NK-92 treated with Interleukin-12 subunit alpha and Interleukin-12 subunit beta, amount 100 ng/mL, for 24 hours (cell line): Measurements from ENCODE around the gene TMEM135.

ENCODE experiments used
- DNase-seq: peaks from one replicate; lab custom pipeline; 2025; lab: John Stamatoyannopoulos, UW

The TMEM135 gene

DNA sequence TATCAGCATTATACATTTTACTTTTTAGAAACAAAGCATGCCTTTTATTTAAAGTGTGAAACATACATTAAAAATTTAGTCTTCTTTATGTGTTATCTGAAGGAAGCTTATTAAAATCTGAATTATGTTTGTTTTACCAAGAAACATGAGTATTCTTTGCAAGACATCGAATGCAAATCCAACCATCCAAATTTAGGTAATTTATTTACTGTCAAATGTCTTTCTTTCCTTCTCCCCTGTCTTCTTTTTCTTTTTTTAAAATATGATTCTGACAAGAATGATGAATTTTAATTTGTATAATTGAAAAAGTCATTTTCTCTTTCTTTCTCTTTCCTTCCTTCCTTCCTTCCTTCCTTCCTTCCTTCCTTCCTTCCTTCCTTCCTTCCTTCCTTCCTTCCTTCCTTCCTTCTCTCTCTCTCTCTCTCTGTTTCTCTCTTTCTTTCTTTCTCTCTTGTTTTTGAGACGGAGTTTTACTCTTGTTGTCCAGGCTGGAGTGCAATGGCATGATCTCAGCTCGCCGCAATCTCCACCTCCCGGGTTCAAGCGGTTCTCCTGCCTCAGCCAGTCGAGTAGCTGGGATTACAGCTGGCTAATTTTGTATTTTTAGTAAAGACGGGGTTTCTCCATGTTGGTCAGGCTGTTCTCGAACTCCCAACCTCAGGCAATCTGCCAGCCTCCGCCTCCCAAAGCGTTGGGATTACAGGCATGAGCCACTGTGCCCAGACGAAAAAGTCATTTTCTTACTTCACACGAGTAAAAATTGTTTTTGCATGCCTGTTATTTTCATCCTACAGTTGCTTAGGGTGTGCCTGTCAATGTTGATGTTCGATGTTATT lies 157.5 kb downstream of the TMEM135 start:
- no peak for DNase-seq

DNA sequence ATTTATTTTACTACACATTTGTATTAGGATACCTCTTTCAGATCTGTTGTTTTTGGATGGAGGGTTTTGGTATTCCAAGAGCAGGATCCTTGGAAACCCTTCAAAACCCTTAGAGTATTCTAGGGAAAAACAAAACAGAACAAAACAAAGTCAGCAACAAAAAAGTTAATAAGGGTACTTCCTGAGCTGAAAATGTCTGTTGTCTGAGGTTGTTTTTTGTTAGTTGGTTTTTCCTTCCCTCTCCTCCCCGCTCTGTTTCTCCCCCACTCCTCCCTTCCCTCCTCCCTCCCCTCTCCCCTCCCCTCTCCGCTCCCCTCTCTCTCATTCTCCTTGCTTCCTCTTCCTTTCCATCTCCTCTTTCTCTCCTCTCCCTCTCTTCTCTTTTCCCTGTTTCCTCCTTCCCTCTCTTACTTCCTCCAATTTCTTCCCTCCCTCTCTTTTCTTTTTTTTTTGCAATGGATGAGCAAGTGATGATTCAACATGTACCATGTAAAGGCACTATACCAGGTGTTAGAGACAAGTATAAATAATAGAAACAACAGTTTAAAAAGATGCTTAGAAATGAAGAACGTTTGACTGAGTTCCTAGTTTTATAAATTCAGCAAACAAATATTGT lies 160.6 kb downstream of the TMEM135 start:
- DNase-seq: no peak

DNA sequence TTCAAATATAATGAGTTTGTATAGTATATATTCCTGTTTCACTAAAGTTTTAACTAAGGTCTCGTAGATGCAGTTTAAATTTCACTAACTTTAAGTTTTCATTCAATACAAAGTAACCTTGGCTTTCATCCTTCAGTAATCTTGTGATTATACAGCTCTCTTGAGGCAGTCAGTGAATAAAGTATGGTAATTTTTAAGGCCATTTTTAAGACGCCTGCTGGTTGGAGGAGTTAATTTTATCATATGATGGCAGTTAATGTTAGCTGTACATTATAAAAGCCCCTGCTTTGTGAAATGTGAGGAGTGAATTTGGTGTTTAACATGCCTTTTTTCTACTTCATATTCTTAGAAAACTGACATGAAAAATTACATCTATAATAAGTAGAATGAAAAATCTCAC lies 163.6 kb downstream of the TMEM135 start:
- no peak for DNase-seq

DNA sequence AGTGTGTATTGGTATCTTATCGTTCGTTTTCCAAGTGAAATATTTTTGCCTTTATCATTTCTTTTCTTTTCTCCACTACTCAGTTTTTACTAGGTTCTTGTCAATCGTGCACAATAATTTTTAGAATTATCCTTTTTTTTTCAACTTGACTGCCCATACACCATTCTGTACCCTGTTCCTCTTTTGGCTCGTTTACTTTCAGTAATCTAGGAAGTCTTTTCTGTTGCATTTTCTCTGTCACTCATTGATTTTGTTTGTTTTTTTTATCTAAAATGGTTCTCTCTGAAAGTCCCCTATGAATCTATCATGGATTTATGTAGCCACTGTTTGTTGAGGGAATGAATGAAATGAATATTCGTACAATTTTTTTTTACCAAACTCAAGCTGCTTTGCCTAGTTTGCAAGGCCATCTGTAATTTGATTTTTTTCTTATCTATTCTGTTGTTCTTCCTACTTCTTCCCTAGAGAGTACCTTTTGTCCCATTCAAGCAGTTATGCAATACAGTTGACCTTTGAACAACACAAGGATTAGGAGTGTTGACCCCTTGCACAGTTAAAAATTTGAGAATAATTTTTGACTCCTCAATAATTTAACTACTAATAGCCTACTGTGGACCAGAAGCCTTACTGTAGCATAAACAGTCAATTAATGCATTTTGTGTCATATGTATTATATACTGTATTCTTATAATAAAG lies 166.3 kb downstream of the TMEM135 start:
- DNase-seq: no peak

DNA sequence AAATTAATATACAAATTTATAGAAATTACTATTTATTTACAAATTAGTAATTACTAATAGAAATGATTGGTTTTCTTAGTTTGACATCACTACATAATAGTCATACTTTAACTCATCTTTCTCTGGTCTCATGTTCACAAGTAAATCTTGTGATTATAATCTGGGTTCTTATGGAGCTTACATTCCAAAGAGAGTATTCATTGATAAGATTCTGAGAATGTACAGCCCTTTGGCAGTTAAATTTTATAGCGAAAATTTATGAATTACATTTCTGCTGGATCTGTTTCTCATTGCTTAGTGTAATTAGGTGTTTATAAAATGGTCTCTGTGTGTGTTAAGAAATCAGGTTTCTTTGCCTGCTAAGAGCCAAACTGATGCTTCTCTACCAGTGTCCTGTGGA lies 175.2 kb downstream of the TMEM135 start:
- DNase-seq: no peak

DNA sequence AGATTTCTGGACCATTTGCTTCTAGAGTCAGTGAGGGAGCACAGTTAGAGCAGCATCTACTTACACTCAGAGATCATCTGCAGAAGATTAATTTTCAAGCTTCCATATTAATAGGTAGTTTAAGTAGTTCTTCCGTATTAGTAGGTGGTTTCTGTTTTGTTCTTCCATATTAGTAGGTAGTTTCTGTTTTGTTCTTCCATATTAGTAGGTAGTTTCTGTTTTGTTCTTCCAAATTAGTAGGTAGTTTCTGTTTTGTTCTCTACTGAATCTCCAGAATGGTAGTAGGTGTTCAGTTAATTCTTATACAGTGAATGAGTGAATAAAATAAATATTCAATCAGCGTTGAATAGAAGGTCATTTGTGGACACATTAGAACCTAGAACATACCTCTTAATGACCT lies 175.7 kb downstream of the TMEM135 start:
- DNase-seq: no peak

DNA sequence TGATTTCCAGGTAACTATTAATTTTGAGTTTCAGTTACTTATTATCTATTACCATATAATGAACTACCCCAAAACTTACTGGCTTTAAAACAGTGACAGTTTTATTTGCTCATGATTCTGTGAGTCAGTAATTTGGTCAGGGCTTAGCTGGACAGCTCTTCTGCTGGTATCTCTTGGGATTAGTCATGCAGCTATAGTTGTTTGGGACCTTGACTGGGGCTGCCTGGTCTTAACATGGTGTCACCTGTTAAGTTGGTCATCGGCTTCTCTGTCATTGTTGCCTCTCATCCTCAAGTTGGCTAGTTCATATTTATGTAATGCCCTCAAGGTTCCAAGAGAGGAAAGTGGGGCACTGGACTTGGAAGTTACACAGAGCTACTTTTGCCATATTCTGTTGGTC lies 177.5 kb downstream of the TMEM135 start:
- no peak for DNase-seq

DNA sequence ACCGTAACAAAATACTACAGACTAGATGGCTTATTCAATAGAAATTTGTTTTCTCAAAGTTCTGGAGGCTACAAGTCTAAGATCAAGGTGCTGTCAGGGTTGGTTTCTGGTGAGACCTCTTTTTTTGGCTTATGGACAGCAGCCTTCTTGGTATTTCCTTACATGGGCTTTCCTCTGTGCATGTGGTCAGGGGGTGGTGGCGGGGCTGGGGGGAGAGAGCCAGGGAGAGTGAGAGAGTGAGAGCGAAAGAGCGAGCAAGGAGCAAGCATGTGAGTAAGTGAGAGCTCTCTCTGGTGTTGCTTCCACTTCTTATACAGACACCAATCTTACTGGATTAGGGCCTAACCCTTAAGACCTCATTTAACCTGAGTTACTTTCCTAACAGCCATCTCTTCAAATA lies 181.5 kb downstream of the TMEM135 start:
- no peak for DNase-seq

DNA sequence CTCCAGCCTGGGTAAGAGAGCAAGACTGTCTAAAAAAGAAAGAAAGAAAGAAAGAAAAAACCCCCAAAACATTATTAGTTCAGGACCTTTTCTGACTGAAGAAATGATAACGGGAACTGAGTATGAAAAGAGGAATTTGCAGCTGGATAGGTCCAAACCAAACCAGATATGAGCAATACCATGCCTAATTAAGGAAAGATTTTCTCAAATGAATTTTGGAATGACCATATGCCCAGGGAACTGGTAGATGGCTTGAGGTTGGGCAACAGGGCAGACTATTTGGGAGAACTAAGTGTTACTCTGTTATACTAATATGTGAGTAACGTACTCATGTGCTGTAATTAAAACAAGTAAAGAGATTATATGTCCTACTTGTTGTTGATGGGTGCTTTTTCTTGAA lies 186.1 kb downstream of the TMEM135 start:
- no peak for DNase-seq

DNA sequence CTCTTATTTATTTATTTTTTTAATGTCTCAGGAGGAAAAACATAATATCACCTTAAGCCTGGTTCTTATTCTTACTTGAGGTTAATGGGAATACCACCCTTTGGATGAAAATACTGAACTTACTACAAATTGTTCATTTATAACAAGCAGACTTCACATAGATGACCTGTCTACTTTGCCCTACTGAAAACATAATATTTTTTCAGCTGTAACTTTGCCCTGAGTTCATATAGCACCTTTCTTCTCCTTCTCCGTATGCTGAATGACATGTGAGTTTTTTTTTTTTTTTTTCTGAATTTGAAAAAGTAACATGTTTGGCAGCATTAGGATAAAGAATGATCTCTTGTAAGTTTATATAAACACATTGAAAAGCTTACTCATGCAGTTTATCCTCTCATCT lies 186.8 kb downstream of the TMEM135 start:
- no peak for DNase-seq

DNA sequence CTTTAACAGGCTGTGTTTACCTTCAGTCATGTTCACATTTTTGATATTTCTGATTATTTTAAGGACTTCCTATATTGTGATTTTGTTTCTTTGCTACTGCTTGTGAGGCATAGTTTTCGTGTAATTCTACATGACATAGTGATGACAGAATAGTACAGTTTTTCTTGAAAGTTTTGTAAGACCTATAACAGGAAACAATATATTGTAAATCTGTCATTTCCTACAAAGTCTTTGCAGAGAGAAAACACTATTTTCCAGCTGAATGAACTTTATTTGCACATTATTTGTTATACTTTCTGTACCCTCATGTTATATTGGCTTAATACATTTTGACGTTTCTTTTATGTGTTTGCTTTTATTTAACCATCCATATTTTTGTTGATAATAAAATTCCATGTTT lies 191.1 kb downstream of the TMEM135 start:
- no peak for DNase-seq

DNA sequence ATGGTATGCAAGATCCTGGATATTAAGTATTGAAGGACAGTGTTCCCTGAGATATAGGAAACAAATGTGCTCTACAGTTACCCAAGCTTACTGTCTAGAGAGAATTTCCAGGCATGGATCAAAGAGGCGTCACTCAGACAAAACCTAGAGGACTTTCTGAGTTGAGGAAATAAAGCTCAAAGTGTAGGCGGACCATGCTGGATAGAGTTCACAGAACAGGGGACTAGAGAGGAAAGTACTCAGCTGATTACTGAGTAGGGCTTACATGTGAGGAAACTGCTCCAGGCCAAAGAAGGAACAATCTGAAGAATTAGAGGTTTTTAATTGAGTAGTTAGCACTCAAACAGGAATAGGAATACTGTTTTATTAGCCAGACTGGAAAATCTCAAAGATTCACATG lies 193.3 kb downstream of the TMEM135 start:
- DNase-seq: no peak

DNA sequence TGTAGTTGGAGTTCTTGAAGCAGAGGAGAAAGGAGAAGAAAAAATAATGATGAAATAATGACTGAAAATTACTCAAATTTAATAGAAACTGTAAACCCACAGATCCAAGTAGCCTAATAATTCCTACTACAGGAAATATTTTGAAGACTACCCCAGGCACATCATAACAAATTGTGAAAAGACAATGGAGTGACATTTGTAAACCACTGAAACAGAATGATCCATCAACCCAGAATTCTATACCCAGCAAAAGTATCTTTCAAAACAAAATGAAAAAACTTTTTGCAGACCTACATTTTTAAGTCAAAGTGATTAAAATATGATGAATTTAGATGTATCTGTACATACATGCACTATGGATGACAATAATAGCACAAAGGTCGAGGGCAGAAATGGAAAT lies 194.6 kb downstream of the TMEM135 start:
- no peak for DNase-seq

DNA sequence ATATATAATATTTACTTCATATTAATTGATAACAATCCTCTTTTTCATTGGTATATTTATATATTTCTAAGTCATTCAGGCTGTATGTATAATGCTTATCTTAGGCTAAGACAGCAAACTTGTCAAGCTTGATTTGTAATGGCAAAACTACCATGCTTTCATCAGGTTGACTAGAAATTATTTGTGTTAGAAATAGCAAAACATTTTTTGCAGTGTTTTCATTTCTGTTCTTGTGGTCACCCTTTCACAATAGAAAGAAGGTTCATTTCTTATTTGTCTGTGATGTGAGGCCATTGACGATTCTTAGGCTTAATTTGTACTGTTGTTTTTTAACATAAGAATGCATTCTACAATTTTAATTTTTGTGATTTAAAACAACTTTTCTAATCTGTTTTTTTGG lies 197.6 kb downstream of the TMEM135 start:
- no peak for DNase-seq

DNA sequence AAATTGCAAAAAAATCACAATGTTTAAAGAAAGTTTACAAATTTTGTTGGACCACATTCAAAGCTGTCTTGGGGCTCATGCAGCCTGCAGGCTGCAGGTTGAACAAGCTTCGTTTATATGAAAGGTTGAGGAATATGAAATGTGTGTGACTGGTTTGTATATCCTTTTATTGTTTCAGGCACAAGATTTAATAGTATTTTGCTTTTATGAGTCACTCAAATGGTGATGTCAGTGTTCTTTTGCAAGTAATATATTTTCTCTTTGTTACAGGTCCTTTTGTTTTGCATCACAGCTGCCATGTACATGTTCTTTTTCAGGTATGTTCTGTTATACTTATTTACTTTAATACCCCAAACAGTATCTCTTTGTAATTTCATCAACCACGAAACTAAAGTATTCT lies 198.6 kb downstream of the TMEM135 start:
- no peak for DNase-seq

DNA sequence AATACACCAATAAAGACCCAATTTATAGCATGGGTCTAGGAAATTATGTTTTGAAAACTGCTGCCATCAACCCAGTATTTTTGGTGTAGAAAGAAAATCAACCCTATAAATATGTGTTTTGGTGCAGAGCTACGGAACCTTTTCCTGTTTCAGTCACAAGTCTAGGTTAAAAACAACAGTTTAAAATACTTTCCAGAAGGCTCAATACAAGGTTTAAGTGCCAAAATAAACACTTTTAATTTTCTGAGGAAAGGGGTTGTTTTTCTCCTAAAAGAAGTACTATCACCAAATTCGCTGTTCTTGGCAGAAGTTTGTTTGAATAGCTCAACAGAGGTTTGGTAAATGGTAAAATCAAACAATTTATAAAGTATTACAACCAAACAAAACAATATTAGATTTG lies 201.3 kb downstream of the TMEM135 start:
- no peak for DNase-seq

DNA sequence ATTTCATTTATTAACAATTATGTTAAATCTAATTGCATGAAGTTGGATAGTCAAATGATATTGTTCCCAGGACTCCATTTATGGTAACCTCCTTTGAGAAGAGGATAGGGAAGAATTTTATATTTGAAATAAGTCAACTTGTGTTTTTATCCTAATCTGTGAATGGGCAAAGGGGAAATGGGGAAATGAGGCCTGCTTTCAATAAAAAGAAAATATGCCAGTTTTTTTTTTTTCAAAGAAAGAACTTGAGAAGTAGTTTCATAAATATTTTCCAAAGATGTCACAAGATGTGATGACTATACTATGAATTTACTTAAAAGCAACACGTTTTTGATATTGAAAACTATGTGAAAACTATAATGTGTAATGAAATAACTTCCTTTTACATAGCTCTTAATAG lies 201.8 kb downstream of the TMEM135 start:
- no peak for DNase-seq

DNA sequence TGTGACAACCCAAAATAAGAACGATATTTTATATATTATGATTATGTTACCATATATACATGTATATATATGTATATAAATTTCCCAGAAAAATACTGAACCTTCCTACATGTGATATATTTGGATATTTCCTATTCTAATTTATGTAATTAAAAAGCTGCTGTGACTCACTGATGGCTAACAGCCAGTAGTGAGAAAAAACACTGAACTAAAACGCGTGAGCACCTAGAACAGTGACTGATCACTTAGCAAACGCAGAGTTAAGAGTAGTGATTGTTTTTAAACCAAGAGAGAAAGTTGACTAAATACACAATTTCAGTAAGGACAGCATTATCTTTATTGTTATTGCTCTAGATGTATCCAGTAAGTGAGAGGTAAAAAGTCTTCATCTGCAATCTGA lies 213.8 kb downstream of the TMEM135 start:
- no peak for DNase-seq

DNA sequence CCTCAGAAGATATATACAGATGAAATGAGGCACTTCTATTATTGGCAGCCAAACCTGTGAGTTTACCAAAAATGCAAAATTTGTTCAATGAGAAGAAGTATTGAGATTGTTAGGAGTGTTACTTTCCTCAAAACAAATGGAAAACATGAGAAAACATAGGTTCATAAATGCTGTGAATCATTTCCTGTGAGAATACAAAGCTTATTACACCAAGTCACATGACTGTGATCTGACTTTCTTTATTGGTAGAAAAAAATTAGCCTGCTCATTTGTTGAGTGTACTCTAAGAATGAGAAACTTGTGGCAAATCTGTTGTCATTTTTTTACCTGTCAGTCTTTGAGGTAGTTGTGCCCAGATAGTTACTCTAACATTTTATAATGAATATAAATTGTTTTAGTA lies 215.1 kb downstream of the TMEM135 start:
- DNase-seq: no peak

DNA sequence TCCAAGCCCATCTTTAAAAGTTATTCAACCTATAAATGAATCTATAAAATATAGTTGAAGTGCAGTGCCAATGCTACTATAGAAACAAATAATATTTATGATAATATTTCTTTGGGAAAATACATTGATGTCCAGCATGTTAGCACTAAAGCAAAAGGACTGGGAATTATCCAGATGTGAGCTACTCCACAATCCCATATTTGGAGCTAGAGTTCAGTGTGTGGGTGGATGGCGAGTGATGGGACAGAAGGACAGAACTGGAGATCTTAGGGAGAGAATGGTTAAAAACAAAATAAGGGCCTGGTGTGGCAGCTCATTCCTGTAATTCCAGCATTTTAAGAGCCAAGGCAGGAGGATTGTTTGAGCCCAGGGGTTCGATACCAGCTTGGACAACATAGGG lies 216.8 kb downstream of the TMEM135 start:
- no peak for DNase-seq

DNA sequence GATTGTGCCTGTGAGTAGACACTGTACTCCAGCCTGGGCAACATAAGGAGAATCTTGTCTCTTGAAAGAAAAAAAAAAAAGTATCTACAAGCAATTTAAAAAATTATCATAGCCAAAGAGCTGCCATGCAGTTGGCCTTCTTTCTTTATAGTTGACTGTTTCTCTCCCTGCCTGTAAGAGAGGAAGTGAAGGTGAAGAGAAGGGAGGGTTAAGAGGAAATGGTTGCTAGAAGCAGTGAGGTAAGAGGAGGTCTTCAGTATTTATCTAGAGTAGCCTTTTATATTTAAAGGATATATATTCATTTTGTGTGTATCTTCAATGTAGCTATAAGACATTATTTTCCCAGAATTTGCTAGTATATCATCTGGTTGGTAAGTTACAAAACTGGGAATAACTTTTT lies 217.9 kb downstream of the TMEM135 start:
- DNase-seq: no peak

DNA sequence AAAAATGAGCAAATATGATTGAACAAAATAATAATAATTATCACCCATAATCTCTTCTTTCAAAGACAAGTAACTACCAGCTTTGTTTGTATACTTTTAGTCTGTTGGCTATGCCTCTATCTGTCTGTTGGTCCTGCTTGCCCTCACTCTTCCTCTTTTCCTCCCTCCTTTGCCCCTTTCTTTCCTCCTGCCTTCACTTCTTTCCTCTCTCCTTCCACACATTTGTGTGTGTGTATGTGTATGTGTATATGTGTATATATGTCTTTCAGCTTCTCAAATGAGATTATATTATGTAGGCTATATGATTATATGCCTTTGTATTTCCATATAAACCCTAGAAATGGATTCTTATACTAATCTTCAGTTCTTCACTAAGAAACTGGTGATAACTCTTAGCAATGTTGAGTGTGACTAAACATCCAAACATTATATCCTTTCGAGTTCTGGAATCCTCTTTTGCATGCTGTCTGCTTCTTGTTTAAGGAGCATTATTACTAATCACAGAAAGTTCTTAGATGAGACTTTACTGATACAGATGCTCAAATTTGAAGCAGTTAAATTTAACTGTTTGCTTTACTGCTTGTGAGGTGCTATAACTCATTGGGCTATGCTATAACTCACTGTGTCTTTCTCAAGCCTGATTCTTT lies 219.1 kb downstream of the TMEM135 start:
- no peak for DNase-seq
